GM12878 (cell line): ENCODE results near the gene GARRE1. TPM values are rescaled to one million over a fixed set of nuclear protein-coding genes. Genes with fewer than 3 reads are reported as not detected.
A peak's percentile ranks its signal among the peaks of the same experiment; 100 is the strongest.

Experiments
- CBFB ChIP-seq: IDR thresholded peaks from 2 replicates; pipeline ENCODE4 v1.6.1; 2016; ENCODE audit warnings: antibody characterized with exemption, low read depth
- CEBPB ChIP-seq, 2 experiments: fragments of 150-350 bp in 1 of 2; IDR thresholded peaks; 2 replicates each; pipeline ENCODE4 v1.6.1; 2012 to 2014; ENCODE audit warnings: low read depth in 2 of 2, low read length in 2 of 2, borderline replicate concordance in 1 of 2, inconsistent platforms in 1 of 2
- CHD2 ChIP-seq: IDR thresholded peaks from 2 replicates; pipeline ENCODE4 v1.6.1; 2011; ENCODE audit warnings: low read depth, low read length, improper control_type of control experiment, borderline replicate concordance
- E4F1 ChIP-seq: fragments of 450-650 bp; IDR thresholded peaks from 2 replicates; pipeline ENCODE4 v1.6.1; 2018; ENCODE audit warnings: borderline replicate concordance, mild to moderate bottlenecking; ENCODE audit not compliant: partially characterized antibody
- EED ChIP-seq: sonication (generic); IDR thresholded peaks from 2 replicates; pipeline ENCODE4 v1.6.1; 2016; ENCODE audit warnings: antibody characterized with exemption, low read depth
- EGR1 ChIP-seq, 2 experiments: IDR thresholded peaks; 1 replicate in 1 of 2; 2 replicates in 1 of 2; pipeline ENCODE4 v1.6.1; 2011 to 2012; ENCODE audit warnings: low read depth in 2 of 2, low read length in 2 of 2, borderline replicate concordance in 1 of 2, mild to moderate bottlenecking in 1 of 2, moderate library complexity in 1 of 2
- ESRRA ChIP-seq: IDR thresholded peaks from 2 replicates; pipeline ENCODE4 v1.6.1; 2012; ENCODE audit warnings: mild to moderate bottlenecking, low read length, improper control_type of control experiment
- FOS ChIP-seq: IDR thresholded peaks from 3 replicates; pipeline ENCODE4 v1.6.1; 2011; ENCODE audit warnings: borderline replicate concordance; ENCODE audit not compliant: insufficient read length; ENCODE audit errors: extremely low read depth
- GABPA ChIP-seq: IDR thresholded peaks from 2 replicates; pipeline ENCODE4 v1.6.1; 2014; ENCODE audit warnings: antibody characterized with exemption, low read depth, mild to moderate bottlenecking, inconsistent platforms
- GATAD2B ChIP-seq: fragments of 450-650 bp; conservative IDR thresholded peaks from 2 replicates; pipeline ENCODE4 v1.6.1; 2017; ENCODE audit warnings: low read depth, mild to moderate bottlenecking, moderate library complexity
- MEF2B ChIP-seq: fragments of 450-650 bp; IDR thresholded peaks from 2 replicates; pipeline ENCODE4 v1.6.1; 2018; ENCODE audit warnings: mild to moderate bottlenecking, moderate library complexity; ENCODE audit not compliant: partially characterized antibody, poor library complexity, severe bottlenecking
- MXI1 ChIP-seq: fragments of 150-350 bp; IDR thresholded peaks from 2 replicates; pipeline ENCODE4 v1.6.1; 2011; ENCODE audit warnings: low read depth, mild to moderate bottlenecking, inconsistent platforms, low read length, improper control_type of control experiment
- NFXL1 ChIP-seq: fragments of 450-650 bp; IDR thresholded peaks from 2 replicates; pipeline ENCODE4 v1.6.1; 2017; ENCODE audit warnings: antibody characterized with exemption, mild to moderate bottlenecking, borderline replicate concordance
- NFYA ChIP-seq: IDR thresholded peaks from 2 replicates; pipeline ENCODE4 v1.6.1; 2011; ENCODE audit warnings: low read depth, mild to moderate bottlenecking, low read length, improper control_type of control experiment, borderline replicate concordance
- POLR2A ChIP-seq: IDR thresholded peaks from 2 replicates; pipeline ENCODE4 v1.6.1; 2011; ENCODE audit warnings: low read depth, mild to moderate bottlenecking, low read length
- RAD51 ChIP-seq: fragments of 450-650 bp; IDR thresholded peaks from 2 replicates; pipeline ENCODE4 v1.6.1; 2016; ENCODE audit warnings: moderate library complexity, mild to moderate bottlenecking, inconsistent platforms
- RB1 ChIP-seq: fragments of 450-650 bp; formaldehyde crosslinking; IDR thresholded peaks from 2 replicates; pipeline ENCODE4 v1.6.1; 2017; ENCODE audit warnings: mild to moderate bottlenecking, borderline replicate concordance
- RFX5 ChIP-seq: IDR thresholded peaks from 2 replicates; pipeline ENCODE4 v1.6.1; 2011; ENCODE audit warnings: low read depth, low read length, improper control_type of control experiment
- SMAD1 ChIP-seq: fragments of 450-650 bp; IDR thresholded peaks from 2 replicates; pipeline ENCODE4 v1.6.1; 2018; ENCODE audit warnings: mild to moderate bottlenecking, low read depth; ENCODE audit not compliant: partially characterized antibody
- SMARCA5 ChIP-seq: fragments of 450-650 bp; IDR thresholded peaks from 2 replicates; pipeline ENCODE4 v1.6.1; 2017; ENCODE audit warnings: mild to moderate bottlenecking
- SUZ12 ChIP-seq: fragments of 200-600 bp; sonication (generic); IDR thresholded peaks from one replicate; pipeline ENCODE4 v1.6.1; 2018; ENCODE audit warnings: antibody characterized with exemption, mild to moderate bottlenecking; ENCODE audit not compliant: unreplicated experiment
- WRNIP1 ChIP-seq: IDR thresholded peaks from 2 replicates; pipeline ENCODE4 v1.6.1; 2011; ENCODE audit warnings: low read depth, low read length, improper control_type of control experiment, borderline replicate concordance
- ZBTB40 ChIP-seq: fragments of 450-650 bp; IDR thresholded peaks from 2 replicates; pipeline ENCODE4 v1.6.1; 2016; ENCODE audit warnings: mild to moderate bottlenecking, moderate library complexity, borderline replicate concordance
- polyA plus RNA-seq, 11 experiments: library from polyadenylated mRNA; depleted of rRNA in 4 of 11; unstranded in 6 of 11; stranded (reverse) in 5 of 11; fragments of >200 nt; fragmentation: Nextera tagmentation in 4 of 11; fragmentation: Illumina TruSeq in 1 of 11; extraction: Ambion mirVana in 4 of 11; extraction: Trizol in 1 of 11; gene quantifications; 1 replicate in 1 of 11; 2 replicates in 10 of 11; pipeline versions ENCODE4 v1.2.1 to v1.2.3, GENCODE V29; 2011 to 2016; ENCODE audit warnings: inconsistent platforms in 2 of 11, missing spikeins in 2 of 11, low read depth in 1 of 11
- total RNA-seq, 4 experiments: library from RNA; depleted of rRNA in 3 of 4; stranded (reverse); fragments of >200 nt in 3 of 4; fragmentation: Illumina TruSeq in 1 of 4; extraction: Trizol in 1 of 4; gene quantifications; 2 replicates each; pipeline versions ENCODE4 v1.2.1 to v1.2.3, GENCODE V29; 2013 to 2021

The GARRE1 gene
- total and polyA plus RNA-seq, 10 of the 15 experiments (the other 5 are each of a cell fraction or from before 2014, with no cell fraction given): 1.1 to 9.4 (median 5.1) TPM

GRCh38 chr19:34254046-34254697 lies at the start of gene GARRE1 (continued):
- TF ChIP-seq SMARCA5 (no peak), FOS (no peak), RAD51 (no peak), ESRRA (no peak), MEF2B (peak; percentile 28), CBFB (no peak), SUZ12 (no peak), WRNIP1 (no peak), RB1 (peak; percentile 49; the same call in 1 of the 2 replicates), NFXL1 (no peak), POLR2A (peak; percentile 82), EGR1 (IDR thresholded peaks at IDR 0.05; ENCODE audit: borderline replicate concordance in 1 of 2, low read depth in 2 of 2, low read length in 2 of 2) (peak in 1 of 2 experiments; percentile 90; a peak in 2 of 3 replicates), NFYA (no peak), ZBTB40 (peak; percentile 57; the same call in 1 of the 2 replicates), RFX5 (no peak), CEBPB (IDR thresholded peaks at IDR 0.05; ENCODE audit: borderline replicate concordance in 1 of 2, low read depth in 2 of 2, low read length in 2 of 2) (no peak), SMAD1 (peak; percentile 38), MXI1 (0 out of 2 replicates have a peak, but pooled peaks have one; percentile 14), GATAD2B (peak; percentile 3), GABPA (peak; percentile 73), E4F1 (no peak), EED (0 out of 2 replicates have a peak, but pooled peaks have one; percentile 17), CHD2 (0 out of 2 replicates have a peak, but pooled peaks have one; percentile 33)
